Caco-2 (cell line): ENCODE data around the gene MYH14. TPM values are rescaled to one million over a fixed set of nuclear protein-coding genes. Genes with fewer than 3 reads are reported as not detected.
"Not testable (repeated sequence)": the region's sequence is repeated elsewhere in the genome, so short reads cannot be mapped to it uniquely, and the experiment has no call there.

Source experiments
- BruUV-seq: library from RNA; stranded (reverse); fragments of 400-500 nt; replicated peaks from 2 replicates; lab custom pipeline; 2021; lab: Mats Ljungman, UMichigan
- CTCF ChIA-PET: fragments of 300-600 bp; sonication (Branson Sonifier 250); formaldehyde crosslinking; loops from one replicate; lab custom pipeline; 2022; ENCODE audit warnings: antibody characterized with exemption; lab: Charles Lee
- POLR2A ChIA-PET: fragments of 300-600 bp; sonication (Branson Sonifier 250); formaldehyde crosslinking; loops from one replicate; lab custom pipeline; 2022; ENCODE audit warnings: antibody characterized with exemption; lab: Charles Lee
- DNase-seq, 2 experiments: peaks; one replicate each; pipeline versions ENCODE4 v3.0.0 to v3.0.0-alpha.2; 2020 to 2022
- H3K27me3 ChIP-seq: replicated peaks from 2 replicates; pipeline ENCODE4 v1.6.0; 2011; ENCODE audit warnings: low read length; ENCODE audit not compliant: control insufficient read depth, insufficient read depth
- H3K36me3 ChIP-seq: 2 replicates; pipeline ENCODE4 v1.5.1; 2011; ENCODE audit warnings: low read length; ENCODE audit not compliant: control insufficient read depth, insufficient read depth
- H3K4me1 ChIP-seq: fragments of 250-450 bp; sonication (Bioruptor Pico); 2 replicates; pipeline ENCODE4 v1.5.1; 2020; ENCODE audit warnings: mild to moderate bottlenecking
- H3K4me3 ChIP-seq: 2 replicates; pipeline ENCODE4 v1.5.1; 2011; ENCODE audit warnings: low read depth, mild to moderate bottlenecking, control low read depth, low read length
- H3K9me3 ChIP-seq: fragments of 250-450 bp; sonication (Bioruptor Pico); 2 replicates; pipeline ENCODE4 v1.5.1; 2020; ENCODE audit warnings: mild to moderate bottlenecking, moderate library complexity
- H3K27ac Mint-ChIP-seq: one replicate; pipeline ENCODE4 v1.8.0; 2022; ENCODE audit warnings: mixed read lengths; ENCODE audit not compliant: unreplicated experiment
- H3K27me3 Mint-ChIP-seq: one replicate; pipeline ENCODE4 v1.8.0; 2022; ENCODE audit warnings: mixed read lengths; ENCODE audit not compliant: insufficient read depth, unreplicated experiment
- H3K36me3 Mint-ChIP-seq: one replicate; pipeline ENCODE4 v1.8.0; 2022; ENCODE audit warnings: mild to moderate bottlenecking, mixed read lengths; ENCODE audit not compliant: insufficient read depth, unreplicated experiment
- H3K4me1 Mint-ChIP-seq: one replicate; pipeline ENCODE4 v1.8.0; 2022; ENCODE audit warnings: low read depth, mixed read lengths; ENCODE audit not compliant: unreplicated experiment
- H3K4me3 Mint-ChIP-seq: one replicate; pipeline ENCODE4 v1.8.0; 2022; ENCODE audit warnings: mild to moderate bottlenecking, moderate library complexity, mixed read lengths; ENCODE audit not compliant: unreplicated experiment
- H3K9me3 Mint-ChIP-seq: one replicate; pipeline ENCODE4 v1.8.0; 2022; ENCODE audit warnings: mixed read lengths; ENCODE audit not compliant: unreplicated experiment
- intact Hi-C: fragments of 100-400 bp; cut with micrococcal nuclease; formaldehyde crosslinking; loops from one replicate; pipeline ENCODE4 v1.10.0; 2022; ENCODE audit not compliant: unreplicated experiment
- total RNA-seq: library from RNA; stranded (reverse); gene quantifications from 2 replicates; pipeline ENCODE4 v1.2.3, GENCODE V29; 2022
- TF ChIP-seq, protein P1 (sequence below), 2 experiments: fragments of 200-600 bp in 1 of 2; IDR thresholded peaks; 1 replicate in 1 of 2; 2 replicates in 1 of 2; pipeline versions ENCODE4 v1.5.1 to v1.8.0; 2011 to 2022; ENCODE audit warnings: antibody characterized with exemption in 1 of 2, control low read depth in 1 of 2, inconsistent platforms in 1 of 2, low read depth in 1 of 2, low read length in 1 of 2, mild to moderate bottlenecking in 1 of 2, moderate library complexity in 1 of 2; ENCODE audit not compliant: insufficient read depth in 1 of 2, severe bottlenecking in 1 of 2, unreplicated experiment in 1 of 2

The MYH14 gene
- total RNA-seq, 1 experiment from 2014 or later, result 89.8 TPM

DNA sequence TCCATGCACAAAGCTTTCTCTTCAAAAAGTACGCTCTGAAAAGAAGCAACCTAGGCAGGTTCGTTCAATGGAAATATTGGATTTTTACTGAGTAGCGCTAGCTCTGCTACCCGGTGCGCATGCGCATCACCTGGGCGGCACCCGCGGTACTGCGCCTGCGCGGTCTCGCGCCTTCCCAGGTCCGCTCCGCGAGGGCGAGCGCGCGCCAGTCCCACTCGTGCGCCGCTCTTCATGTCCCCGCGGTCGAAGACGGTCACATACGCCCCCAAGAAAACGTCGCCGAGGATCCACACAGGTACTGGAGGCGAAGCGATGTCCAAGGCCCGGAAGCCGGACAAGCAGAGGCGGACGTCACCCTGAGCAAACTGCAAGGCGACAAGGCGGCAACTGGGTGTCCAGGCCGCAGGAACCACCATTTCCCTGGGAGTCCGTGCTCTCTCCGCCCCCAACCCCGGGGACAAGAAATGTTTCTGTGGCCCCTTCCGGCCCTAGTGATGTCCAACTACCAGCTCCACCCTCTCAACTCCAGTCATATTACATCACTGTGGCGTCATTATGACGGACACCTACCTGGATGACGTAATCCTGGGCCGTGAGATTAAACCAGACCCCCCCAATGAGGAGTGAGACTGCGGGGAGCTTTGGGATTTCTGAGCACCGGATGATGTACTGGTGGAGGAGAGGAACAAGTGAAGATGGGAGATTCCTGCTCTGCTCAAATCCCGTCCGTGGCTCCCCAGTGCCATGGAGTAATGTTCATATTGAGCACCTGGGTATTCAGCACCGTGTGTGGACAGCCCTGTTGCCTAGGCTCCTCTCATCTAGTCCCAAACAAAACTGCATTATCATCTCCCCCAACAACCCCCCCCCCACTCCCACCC is 130.6 kb downstream of the MYH14 start:
- BruUV-seq, result TSS peak; percentile 71
- POLR2A ChIA-PET, result interaction anchor here (0.8 to 2.4 kb wide), 10 partner anchors 13 to 177 kb away, joined by 4 to 17 read pairs (median 6); partner anchors contain the start of genes JOSD2, MYH14, NR1H2 and POLD1
- Mint-ChIP-seq H3K4me1 (peaks cover 45% of the 10 kb centered on the region), H3K4me3 (peak overlapping the region; percentile 99), H3K27ac (peak overlapping the region; percentile 100), H3K9me3 (peaks cover 16% of the 10 kb centered on the region), H3K27me3 (no peaks in the 10 kb centered on the region), H3K36me3 (peaks cover 49% of the 10 kb centered on the region)
- H3K27me3 ChIP-seq, result no peaks in the 10 kb centered on the region
- TF ChIP-seq, protein P1, sequence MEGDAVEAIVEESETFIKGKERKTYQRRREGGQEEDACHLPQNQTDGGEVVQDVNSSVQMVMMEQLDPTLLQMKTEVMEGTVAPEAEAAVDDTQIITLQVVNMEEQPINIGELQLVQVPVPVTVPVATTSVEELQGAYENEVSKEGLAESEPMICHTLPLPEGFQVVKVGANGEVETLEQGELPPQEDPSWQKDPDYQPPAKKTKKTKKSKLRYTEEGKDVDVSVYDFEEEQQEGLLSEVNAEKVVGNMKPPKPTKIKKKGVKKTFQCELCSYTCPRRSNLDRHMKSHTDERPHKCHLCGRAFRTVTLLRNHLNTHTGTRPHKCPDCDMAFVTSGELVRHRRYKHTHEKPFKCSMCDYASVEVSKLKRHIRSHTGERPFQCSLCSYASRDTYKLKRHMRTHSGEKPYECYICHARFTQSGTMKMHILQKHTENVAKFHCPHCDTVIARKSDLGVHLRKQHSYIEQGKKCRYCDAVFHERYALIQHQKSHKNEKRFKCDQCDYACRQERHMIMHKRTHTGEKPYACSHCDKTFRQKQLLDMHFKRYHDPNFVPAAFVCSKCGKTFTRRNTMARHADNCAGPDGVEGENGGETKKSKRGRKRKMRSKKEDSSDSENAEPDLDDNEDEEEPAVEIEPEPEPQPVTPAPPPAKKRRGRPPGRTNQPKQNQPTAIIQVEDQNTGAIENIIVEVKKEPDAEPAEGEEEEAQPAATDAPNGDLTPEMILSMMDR (IDR thresholded peaks at IDR 0.05; ENCODE audit: insufficient read depth in 1 of 2, low read depth in 1 of 2, low read length in 1 of 2, severe bottlenecking in 1 of 2, unreplicated experiment in 1 of 2), result peak in 1 of 2 experiments; percentile 21
- H3K4me3 ChIP-seq, result peak overlapping the region; percentile 64
- no peaks in the 10 kb centered on the region for H3K36me3 ChIP-seq
- H3K4me1 ChIP-seq, result peaks cover 19% of the 10 kb centered on the region
- CTCF ChIA-PET, result interaction anchor here (0.5 to 2.0 kb wide), 5 partner anchors 20 to 222 kb away, joined by 3 to 9 read pairs (median 4); partner anchors contain the start of gene JOSD2
- no peaks in the 10 kb centered on the region for H3K9me3 ChIP-seq
- DNase-seq, result peak; percentile 74 to 92
- intact Hi-C loops, result loop anchor here (1.0 kb wide), 1 partner anchor 42 kb away; the partner anchor contains the start of gene NR1H2

DNA sequence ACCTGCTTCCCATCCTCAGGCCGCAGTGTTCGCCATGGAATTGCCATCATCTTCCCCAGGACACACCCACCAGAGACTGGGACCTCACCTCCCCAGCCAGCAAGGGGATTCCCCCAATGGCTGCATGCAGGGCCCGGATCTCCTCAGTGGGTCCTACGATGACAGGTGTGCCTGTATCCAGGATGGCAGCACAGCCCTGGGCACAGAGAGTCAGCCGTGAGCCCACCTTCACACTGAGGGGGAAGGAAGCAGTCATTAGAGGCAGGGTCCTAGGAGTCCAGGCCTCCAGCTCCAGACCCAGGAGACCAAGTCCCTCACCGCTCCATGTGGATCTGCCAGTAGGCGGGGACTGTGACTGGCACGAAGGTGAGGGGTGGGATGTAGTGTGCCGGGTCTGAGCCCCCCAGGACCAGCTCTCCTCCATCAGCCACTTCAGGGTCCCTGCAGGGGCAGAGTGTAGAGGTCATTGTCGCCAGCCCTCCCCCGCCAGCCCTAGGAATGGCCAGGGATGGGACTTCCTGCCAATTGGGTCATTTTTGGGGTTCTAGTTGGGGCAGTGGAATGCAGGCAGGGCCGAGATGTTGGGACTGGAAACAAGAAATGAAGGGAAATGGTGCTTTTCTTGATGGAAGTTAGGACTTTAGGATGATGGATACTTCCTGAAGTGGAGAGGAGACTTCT is 131.5 kb downstream of the MYH14 start:
- Histone ChIP-seq H3K4me1 (peaks cover 13% of the 10 kb centered on the region), H3K36me3 (no peaks in the 10 kb centered on the region), H3K9me3 (no peaks in the 10 kb centered on the region), H3K27me3 (no peaks in the 10 kb centered on the region), H3K4me3 (no peak overlapping the region)
- Mint-ChIP-seq H3K4me1 (peaks cover 37% of the 10 kb centered on the region), H3K36me3 (peaks cover 40% of the 10 kb centered on the region), H3K27me3 (no peaks in the 10 kb centered on the region), H3K27ac (peak overlapping the region; percentile 100), H3K4me3 (peak overlapping the region; percentile 99), H3K9me3 (peaks cover 7% of the 10 kb centered on the region)
- intact Hi-C loops, result no loop called here
- no TSS peak for BruUV-seq
- ChIA-PET CTCF (interaction anchor here (0.5 to 2.0 kb wide), 3 partner anchors 22 to 222 kb away, joined by 3 to 9 read pairs (median 6); partner anchors contain the start of gene JOSD2), POLR2A (interaction anchor here (1.9 kb wide), 1 partner anchor 22 kb away, joined by 8 read pairs; no protein-coding TSS in a partner anchor)
- TF ChIP-seq, protein P1 (IDR thresholded peaks at IDR 0.05; ENCODE audit: insufficient read depth in 1 of 2, low read depth in 1 of 2, low read length in 1 of 2, severe bottlenecking in 1 of 2, unreplicated experiment in 1 of 2), result no peak
- peak in 1 of 2 experiments; percentile 39 for DNase-seq

DNA sequence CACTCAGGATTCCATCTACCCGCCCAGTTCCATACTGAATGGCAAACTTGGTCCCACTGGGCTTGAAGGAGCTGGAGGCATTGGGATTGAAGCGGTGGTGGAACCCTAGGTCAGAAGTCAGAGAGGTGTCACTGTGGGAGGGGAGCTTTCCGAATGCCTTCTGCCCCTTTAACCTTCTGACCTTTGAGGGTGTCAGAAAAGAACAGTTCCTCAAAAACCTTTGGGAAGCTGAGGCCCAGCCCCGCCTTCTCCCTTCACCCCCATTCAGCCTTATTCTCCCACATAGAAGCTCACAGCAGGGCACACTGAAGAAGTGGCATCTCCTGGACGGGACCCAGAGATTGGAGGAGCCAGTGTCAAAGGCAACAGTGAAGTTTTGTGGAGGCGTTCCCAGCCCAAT is 133.6 kb downstream of the MYH14 start:
- H3K27me3 ChIP-seq, POLR2A ChIA-PET, H3K4me3 ChIP-seq, H3K4me1 ChIP-seq, H3K9me3 Mint-ChIP-seq, BruUV-seq, intact Hi-C loops, H3K27me3 Mint-ChIP-seq, H3K4me3 Mint-ChIP-seq, H3K27ac Mint-ChIP-seq, H3K36me3 ChIP-seq, DNase-seq, CTCF ChIA-PET, H3K9me3 ChIP-seq: not testable (repeated sequence)
- H3K36me3 Mint-ChIP-seq, result peaks cover 27% of the 10 kb centered on the region
- peaks cover 18% of the 10 kb centered on the region for H3K4me1 Mint-ChIP-seq
